Peyer's patch (tissue), 4 donors: Measurements from ENCODE around the gene OR52H1. TPM values are rescaled to one million over a fixed set of nuclear protein-coding genes. Genes with fewer than 3 reads are reported as not detected.
"Not testable (repeated sequence)": the region's sequence is repeated elsewhere in the genome, so short reads cannot be mapped to it uniquely, and the experiment has no call there.

ENCODE experiments used
- DNase-seq, 3 donors: peaks; one replicate each; pipeline ENCODE4 v3.0.0-alpha.2; 2017 to 2019
- H3K27ac ChIP-seq, 4 donors: fragments of 200-600 bp; sonication (generic); one replicate each; pipeline ENCODE4 v1.5.1; 2016 to 2019
- H3K27me3 ChIP-seq, 2 donors: fragments of 200-600 bp; sonication (generic); one replicate each; pipeline ENCODE4 v1.5.1; 2019
- H3K36me3 ChIP-seq, 3 donors: fragments of 200-600 bp; sonication (generic); one replicate each; pipeline ENCODE4 v1.5.1; 2016 to 2019
- H3K4me1 ChIP-seq, 4 donors: fragments of 200-600 bp; sonication (generic); one replicate each; pipeline ENCODE4 v1.5.1; 2016 to 2019
- H3K4me3 ChIP-seq, 4 donors: fragments of 200-600 bp; sonication (generic); 1 replicate in 3 of 4; 2 replicates in 1 of 4; pipeline ENCODE4 v1.5.1; 2016 to 2019; ENCODE audit warnings: mild to moderate bottlenecking in 1 of 4
- H3K9me3 ChIP-seq, 4 donors: fragments of 200-600 bp; sonication (generic); one replicate each; pipeline ENCODE4 v1.5.1; 2016 to 2019; ENCODE audit warnings: mild to moderate bottlenecking in 1 of 4
- POLR2A ChIP-seq, 2 donors: fragments of 450-650 bp; IDR thresholded peaks; one replicate each; pipeline ENCODE4 v1.5.1; 2017; ENCODE audit warnings: antibody characterized with exemption in 2 of 2, mild to moderate bottlenecking in 2 of 2, moderate library complexity in 2 of 2
- total RNA-seq, 4 donors: library from RNA; depleted of rRNA; stranded (reverse); fragments of >200 nt; gene quantifications; one replicate each; pipeline ENCODE4 v1.1.0, GENCODE V29; 2016
- TF ChIP-seq, protein P1 (sequence below), 6 experiments: fragments of 450-650 bp in 4 of 6; fragments of 200-600 bp in 2 of 6; sonication (generic) in 1 of 6; IDR thresholded peaks; one replicate each; pipeline ENCODE4 v1.5.1; 2017 to 2019; ENCODE audit warnings: antibody characterized with exemption in 6 of 6, mild to moderate bottlenecking in 3 of 6, moderate library complexity in 1 of 6

OR52H1 gene
- total RNA-seq, 4 donors from 2014 or later: not detected

DNA sequence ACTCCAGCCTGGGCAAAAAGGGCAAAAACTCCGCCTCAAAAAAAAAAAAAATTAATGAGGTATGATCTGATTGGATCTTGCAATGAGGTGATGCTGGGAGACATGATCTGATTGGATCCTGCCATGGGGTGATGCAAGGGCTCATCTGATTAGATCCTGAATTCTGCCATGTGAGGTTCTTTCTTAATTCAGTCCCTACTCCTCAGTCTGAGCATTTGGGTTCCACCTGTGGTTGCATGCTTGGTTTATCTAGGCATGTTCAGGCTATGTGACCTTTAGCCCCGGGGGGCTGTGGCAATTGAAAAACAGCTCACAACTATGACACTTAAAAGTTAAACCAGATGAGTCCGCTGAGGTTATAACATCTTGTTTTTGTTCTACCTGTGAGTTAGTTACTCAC lies 43.3 kb upstream of the OR52H1 start:
- Histone ChIP-seq H3K4me1 (no peaks in the 10 kb centered on the region), H3K27me3 (no peaks in the 10 kb centered on the region), H3K9me3 (no peaks in the 10 kb centered on the region), H3K27ac (no peak overlapping the region), H3K36me3 (no peaks in the 10 kb centered on the region), H3K4me3 (no peak overlapping the region)
- TF ChIP-seq, protein P1, sequence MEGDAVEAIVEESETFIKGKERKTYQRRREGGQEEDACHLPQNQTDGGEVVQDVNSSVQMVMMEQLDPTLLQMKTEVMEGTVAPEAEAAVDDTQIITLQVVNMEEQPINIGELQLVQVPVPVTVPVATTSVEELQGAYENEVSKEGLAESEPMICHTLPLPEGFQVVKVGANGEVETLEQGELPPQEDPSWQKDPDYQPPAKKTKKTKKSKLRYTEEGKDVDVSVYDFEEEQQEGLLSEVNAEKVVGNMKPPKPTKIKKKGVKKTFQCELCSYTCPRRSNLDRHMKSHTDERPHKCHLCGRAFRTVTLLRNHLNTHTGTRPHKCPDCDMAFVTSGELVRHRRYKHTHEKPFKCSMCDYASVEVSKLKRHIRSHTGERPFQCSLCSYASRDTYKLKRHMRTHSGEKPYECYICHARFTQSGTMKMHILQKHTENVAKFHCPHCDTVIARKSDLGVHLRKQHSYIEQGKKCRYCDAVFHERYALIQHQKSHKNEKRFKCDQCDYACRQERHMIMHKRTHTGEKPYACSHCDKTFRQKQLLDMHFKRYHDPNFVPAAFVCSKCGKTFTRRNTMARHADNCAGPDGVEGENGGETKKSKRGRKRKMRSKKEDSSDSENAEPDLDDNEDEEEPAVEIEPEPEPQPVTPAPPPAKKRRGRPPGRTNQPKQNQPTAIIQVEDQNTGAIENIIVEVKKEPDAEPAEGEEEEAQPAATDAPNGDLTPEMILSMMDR (IDR thresholded peaks at IDR 0.05): no peak
- no peak for TF ChIP-seq POLR2A (IDR thresholded peaks at IDR 0.05)
- DNase-seq: no peak

DNA sequence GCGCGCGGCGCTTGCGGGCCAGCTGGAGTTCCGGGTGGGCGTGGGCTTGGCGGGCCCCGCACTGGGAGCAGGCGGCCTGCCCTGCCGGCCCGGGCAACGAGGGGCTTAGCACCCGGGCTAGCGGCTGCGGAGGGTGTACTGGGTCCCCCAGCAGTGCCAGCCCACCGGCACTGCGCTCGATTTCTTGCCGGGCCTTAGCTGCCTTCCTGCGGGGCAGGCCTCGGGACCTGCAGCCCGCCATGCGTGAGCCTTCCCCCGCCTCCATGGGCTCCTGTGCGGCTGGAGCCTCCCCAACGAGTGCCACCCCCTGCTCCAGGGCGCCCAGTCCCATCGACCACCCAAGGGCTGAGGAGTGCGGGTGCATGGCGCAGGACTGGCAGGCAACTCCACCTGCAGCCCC lies 41.6 kb upstream of the OR52H1 start:
- not testable (repeated sequence) for H3K4me3 ChIP-seq, H3K27me3 ChIP-seq, H3K27ac ChIP-seq, H3K36me3 ChIP-seq, DNase-seq, H3K9me3 ChIP-seq, H3K4me1 ChIP-seq

DNA sequence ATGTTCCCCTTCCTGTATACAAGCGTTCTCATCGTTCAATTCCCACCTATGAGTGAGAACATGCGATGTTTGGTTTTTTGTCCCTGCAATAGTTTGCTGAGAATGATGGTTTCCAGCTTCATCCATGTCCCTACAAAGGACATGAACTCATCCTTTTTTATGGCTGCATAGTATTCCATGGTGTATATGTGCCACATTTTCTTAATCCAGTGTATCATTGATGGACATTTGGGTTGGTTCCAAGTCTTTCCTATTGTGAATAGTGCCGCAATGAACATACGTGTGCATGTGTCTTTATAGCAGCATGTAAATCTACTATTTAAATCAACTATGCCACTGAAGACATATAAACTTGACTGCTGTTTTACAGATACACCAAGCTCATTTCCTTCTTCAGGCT lies 36.1 kb upstream of the OR52H1 start:
- H3K27ac ChIP-seq, H3K27me3 ChIP-seq, H3K9me3 ChIP-seq, H3K4me3 ChIP-seq, H3K4me1 ChIP-seq, DNase-seq, H3K36me3 ChIP-seq: not testable (repeated sequence)

DNA sequence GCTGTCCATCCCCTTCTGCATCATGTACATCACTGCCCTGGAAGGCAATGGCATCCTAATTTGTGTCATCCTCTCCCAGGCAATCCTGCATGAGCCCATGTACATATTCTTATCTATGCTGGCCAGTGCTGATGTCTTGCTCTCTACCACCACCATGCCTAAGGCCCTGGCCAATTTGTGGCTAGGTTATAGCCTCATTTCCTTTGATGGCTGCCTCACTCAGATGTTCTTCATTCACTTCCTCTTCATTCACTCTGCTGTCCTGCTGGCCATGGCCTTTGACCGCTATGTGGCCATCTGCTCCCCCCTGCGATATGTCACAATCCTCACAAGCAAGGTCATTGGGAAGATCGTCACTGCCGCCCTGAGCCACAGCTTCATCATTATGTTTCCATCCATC lies 32.7 kb upstream of the OR52H1 start:
- no peaks in the 10 kb centered on the region for H3K9me3 ChIP-seq
- no peaks in the 10 kb centered on the region for H3K27me3 ChIP-seq
- no peak for DNase-seq
- no peak overlapping the region for H3K27ac ChIP-seq
- H3K4me1 ChIP-seq: no peaks in the 10 kb centered on the region
- H3K36me3 ChIP-seq: no peaks in the 10 kb centered on the region
- no peak overlapping the region for H3K4me3 ChIP-seq
- TF ChIP-seq, protein P1 (IDR thresholded peaks at IDR 0.05): no peak
- TF ChIP-seq POLR2A (IDR thresholded peaks at IDR 0.05): no peak

DNA sequence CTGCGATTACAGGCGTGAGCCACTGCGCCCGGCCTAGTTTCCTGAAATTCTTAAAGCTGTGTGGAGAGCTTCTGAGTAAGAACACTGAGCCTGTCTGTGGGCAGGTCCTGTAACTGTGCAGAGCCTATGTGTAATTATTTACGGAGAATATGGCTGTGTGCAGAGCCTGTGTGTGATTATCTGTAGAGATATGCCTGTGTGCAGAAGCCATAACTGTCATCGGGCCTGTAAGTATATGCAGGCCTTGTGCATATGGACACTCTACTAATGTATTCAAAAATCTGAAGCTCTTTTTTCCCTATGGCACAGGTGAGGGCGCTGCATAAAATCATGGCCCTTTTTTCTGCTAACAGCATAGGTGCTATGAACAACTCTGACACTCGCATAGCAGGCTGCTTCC lies 32.2 kb upstream of the OR52H1 start, which contains the start of gene OR52B6:
Gene OR52B6, plus strand, starts transcription at position 301 of the 400 bp plus-strand sequence. Its CDS starts 0 bp downstream, at position 301.
- Histone ChIP-seq H3K27ac (no peak within 1 kb of the TSS), H3K4me1 (no peaks in the 10 kb centered on the region), H3K9me3 (no peaks in the 10 kb centered on the region), H3K36me3 (no peaks in the 10 kb centered on the region), H3K27me3 (no peaks in the 10 kb centered on the region), H3K4me3 (no peak within 1 kb of the TSS)
- TF ChIP-seq, protein P1 (IDR thresholded peaks at IDR 0.05): no peak
- TF ChIP-seq POLR2A (IDR thresholded peaks at IDR 0.05): no peak
- no peak for DNase-seq

DNA sequence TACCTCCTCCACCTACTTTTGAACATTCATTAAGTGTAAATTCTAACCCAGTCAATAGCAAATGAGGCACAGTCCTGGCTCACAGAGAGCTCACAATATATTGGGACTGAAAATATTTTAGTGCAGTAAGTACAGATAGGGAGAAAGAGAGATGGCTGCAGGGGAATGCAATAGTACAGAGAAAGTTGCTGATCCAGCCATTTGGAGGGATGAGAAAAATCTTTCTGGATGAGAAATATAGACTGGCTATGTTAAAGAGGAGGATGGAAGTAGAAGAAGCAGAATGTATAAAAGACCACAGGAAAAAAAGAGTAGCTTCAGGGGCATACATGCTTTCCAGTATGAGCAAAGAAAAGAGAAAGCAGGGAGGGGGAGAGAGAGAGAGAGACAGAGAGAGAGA lies 28.8 kb upstream of the OR52H1 start:
- H3K36me3 ChIP-seq: no peaks in the 10 kb centered on the region
- H3K9me3 ChIP-seq: no peaks in the 10 kb centered on the region
- H3K4me3 ChIP-seq: no peak overlapping the region
- DNase-seq: no peak
- no peaks in the 10 kb centered on the region for H3K4me1 ChIP-seq
- TF ChIP-seq, protein P1 (IDR thresholded peaks at IDR 0.05): no peak
- TF ChIP-seq POLR2A (IDR thresholded peaks at IDR 0.05): no peak
- no peak overlapping the region for H3K27ac ChIP-seq
- no peaks in the 10 kb centered on the region for H3K27me3 ChIP-seq

DNA sequence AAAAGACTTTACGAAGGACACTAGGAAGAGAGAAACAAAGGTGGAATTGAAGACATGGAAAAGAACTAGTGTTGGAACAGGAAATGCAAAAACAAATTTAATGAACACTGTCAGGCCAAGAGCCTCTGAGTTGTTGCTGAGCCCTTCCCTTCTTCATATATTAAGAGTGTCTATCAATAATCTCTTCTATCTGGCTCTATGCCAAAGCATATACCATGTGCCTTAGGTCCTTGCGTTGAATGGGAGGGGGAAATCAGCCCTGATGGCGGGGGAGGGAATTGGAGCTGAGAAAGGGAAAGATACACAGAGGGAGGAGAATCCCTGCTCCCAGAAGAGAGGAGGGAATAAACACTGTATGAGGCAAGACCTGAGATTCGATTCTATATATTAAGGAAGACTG lies 26.8 kb upstream of the OR52H1 start:
- Histone ChIP-seq H3K27ac (no peak overlapping the region), H3K27me3 (no peaks in the 10 kb centered on the region), H3K36me3 (no peaks in the 10 kb centered on the region), H3K4me1 (no peaks in the 10 kb centered on the region), H3K9me3 (no peaks in the 10 kb centered on the region), H3K4me3 (no peak overlapping the region)
- no peak for DNase-seq
- TF ChIP-seq POLR2A (IDR thresholded peaks at IDR 0.05): no peak
- TF ChIP-seq, protein P1 (IDR thresholded peaks at IDR 0.05): no peak
